ENCODE measurements around the gene CALY.

The CALY gene

GRCh38 chr10:133350950-133351329 lies 14.2 kb upstream of the CALY start:
- no peak for DNase-seq

- no peak for DNase-seq
Measured at GRCh38 chr10:133350283-133350949, 13.7 kb upstream of the CALY start.

GRCh38 chr10:133349577-133350011 lies 12.9 kb upstream of the CALY start:
- no peak for DNase-seq

- DNase-seq = no peak
Measured at GRCh38 chr10:133349160-133349568, 12.5 kb upstream of the CALY start.

- no peak for DNase-seq
Measured at GRCh38 chr10:133347710-133348517, 11.2 kb upstream of the CALY start.

GRCh38 chr10:133346413-133346812 lies 9.7 kb upstream of the CALY start:
- no peak for DNase-seq

- DNase-seq = no peak
Measured at GRCh38 chr10:133344236-133344635, 7.5 kb upstream of the CALY start.

GRCh38 chr10:133343558-133343957 lies 6.9 kb upstream of the CALY start:
- DNase-seq = no peak

- no peak for DNase-seq
Measured at GRCh38 chr10:133342942-133343341, 6.2 kb upstream of the CALY start.

- DNase-seq = no peak
Measured at GRCh38 chr10:133341983-133342382, 5.3 kb upstream of the CALY start.

- no peak for DNase-seq
Measured at GRCh38 chr10:133339708-133340380, 3.1 kb upstream of the CALY start.

- DNase-seq = no peak
Measured at GRCh38 chr10:133338080-133339071, 1.7 kb upstream of the CALY start.

- DNase-seq = no peak
Measured at GRCh38 chr10:133337370-133337725, 652 bp upstream of the CALY start.

GRCh38 chr10:133336118-133336576 lies 549 bp downstream of the CALY start:
- no peak for DNase-seq

- DNase-seq = peak; percentile 78
Measured at GRCh38 chr10:133335246-133336117, 1.2 kb downstream of the CALY start.

- DNase-seq = no peak
Measured at GRCh38 chr10:133334503-133335245, 2.0 kb downstream of the CALY start.

GRCh38 chr10:133332936-133333699 lies 3.6 kb downstream of the CALY start:
- DNase-seq = no peak

- peak; percentile 92 for DNase-seq
Measured at GRCh38 chr10:133329491-133330202, 7.0 kb downstream of the CALY start.
